Measurements from ENCODE around the gene CREB5. TPM values are rescaled to one million over a fixed set of nuclear protein-coding genes. Genes with fewer than 3 reads are reported as not detected.

CREB5 gene
- total RNA-seq, 1 experiment from 2014 or later, result 2.1 TPM

- intact Hi-C loops (cut with micrococcal nuclease; ENCODE audit: unreplicated experiment), result no loop called here
- no peaks in the 10 kb centered on the region for H3K27me3 ChIP-seq (ENCODE audit: insufficient read depth, low read depth)
- BruUV-seq (replicated peaks), result no TSS peak
- H3K27ac ChIP-seq, result peak overlapping the region; percentile 80
- ChIA-PET CTCF (no interaction called here), POLR2A (ENCODE audit: unreplicated experiment) (no interaction called here)
- 0 out of 2 replicates have a peak overlapping the region, but pooled peaks have one; percentile 64 for H3K4me3 ChIP-seq
- no peaks in the 10 kb centered on the region for H3K9me2 ChIP-seq (ENCODE audit: insufficient read depth)
- H3K79me2 ChIP-seq (ENCODE audit: low read depth), result peaks cover 14% of the 10 kb centered on the region; the same call in 1 of the 2 replicates
- H3K4me2 ChIP-seq, result peak overlapping the region; percentile 92
- peaks cover 14% of the 10 kb centered on the region for H3F3A ChIP-seq (ENCODE audit: insufficient read depth, low read depth)
- no peak for TF ChIP-seq CTCF (conservative IDR thresholded peaks at IDR 0.05)
- DNase-seq, result no peak
- H3K4me1 ChIP-seq (replicated peaks; ENCODE audit: insufficient read depth), result peaks cover 49% of the 10 kb centered on the region
- H2AFZ ChIP-seq, result peak overlapping the region; percentile 9; the same call in 1 of the 2 replicates
- H3K36me3 ChIP-seq (ENCODE audit: low read depth), result no peaks in the 10 kb centered on the region
- H4K20me1 ChIP-seq (ENCODE audit: insufficient read depth), result no peaks in the 10 kb centered on the region
- no peaks in the 10 kb centered on the region for H3K9me3 ChIP-seq (ENCODE audit: insufficient read depth, low read depth)
Measured at GRCh38 chr7:28684650-28685241, 272.4 kb downstream of the CREB5 start.

GRCh38 chr7:28685242-28685643 lies 272.9 kb downstream of the CREB5 start:
- TF ChIP-seq CTCF (conservative IDR thresholded peaks at IDR 0.05) (no peak), EZH2 (IDR thresholded peaks at IDR 0.05; ENCODE audit: low read depth) (no peak)
- H3K27me3 ChIP-seq (ENCODE audit: insufficient read depth, low read depth), result no peaks in the 10 kb centered on the region
- CTCF ChIA-PET, result interaction anchor here (0.6 kb wide), 1 partner anchor 212 kb away, joined by 5 read pairs; no protein-coding TSS in a partner anchor
- peaks cover 14% of the 10 kb centered on the region for H3F3A ChIP-seq (ENCODE audit: insufficient read depth, low read depth)
- no peaks in the 10 kb centered on the region for H4K20me1 ChIP-seq (ENCODE audit: insufficient read depth)
- H3K9me3 ChIP-seq (ENCODE audit: insufficient read depth, low read depth), result no peaks in the 10 kb centered on the region
- intact Hi-C loops (cut with micrococcal nuclease; ENCODE audit: unreplicated experiment), result no loop called here
- peaks cover 14% of the 10 kb centered on the region; the same call in 1 of the 2 replicates for H3K79me2 ChIP-seq (ENCODE audit: low read depth)
- peaks cover 49% of the 10 kb centered on the region for H3K4me1 ChIP-seq (replicated peaks; ENCODE audit: insufficient read depth)
- POLR2A ChIA-PET (ENCODE audit: unreplicated experiment), result interaction anchor here (1.1 kb wide), 1 partner anchor 74 kb away, joined by 5 read pairs; no protein-coding TSS in a partner anchor
- no peaks in the 10 kb centered on the region for H3K9me2 ChIP-seq (ENCODE audit: insufficient read depth)
- BruUV-seq (replicated peaks), result TSS peak; percentile 84
- no peaks in the 10 kb centered on the region for H3K36me3 ChIP-seq (ENCODE audit: low read depth)
- H3K27ac ChIP-seq, result peak overlapping the region; percentile 80
- peak overlapping the region; percentile 64; the same call in 1 of the 2 replicates for H3K4me3 ChIP-seq
- peak overlapping the region; percentile 36; the same call in 1 of the 2 replicates for H2AFZ ChIP-seq
- no peak for DNase-seq
- peak overlapping the region; percentile 92 for H3K4me2 ChIP-seq

- peaks cover 49% of the 10 kb centered on the region for H3K4me1 ChIP-seq (replicated peaks; ENCODE audit: insufficient read depth)
- CTCF ChIA-PET, result interaction anchor here (0.6 kb wide), 1 partner anchor 212 kb away, joined by 5 read pairs; no protein-coding TSS in a partner anchor
- H3K9me2 ChIP-seq (ENCODE audit: insufficient read depth), result no peaks in the 10 kb centered on the region
- peak overlapping the region; percentile 80 for H3K27ac ChIP-seq
- no peak for TF ChIP-seq CTCF (conservative IDR thresholded peaks at IDR 0.05)
- TF ChIP-seq EZH2 (IDR thresholded peaks at IDR 0.05; ENCODE audit: low read depth), result no peak
- peaks cover 14% of the 10 kb centered on the region for H3F3A ChIP-seq (ENCODE audit: insufficient read depth, low read depth)
- peak overlapping the region; percentile 72 for H2AFZ ChIP-seq
- peak overlapping the region; percentile 64 for H3K4me3 ChIP-seq
- intact Hi-C loops (cut with micrococcal nuclease; ENCODE audit: unreplicated experiment), result loop anchor here (1.0 kb wide), 2 partner anchors 12 to 74 kb away; no protein-coding TSS in a partner anchor
- peak; percentile 90 to 97 for DNase-seq
- H4K20me1 ChIP-seq (ENCODE audit: insufficient read depth), result no peaks in the 10 kb centered on the region
- no peaks in the 10 kb centered on the region for H3K9me3 ChIP-seq (ENCODE audit: insufficient read depth, low read depth)
- H3K36me3 ChIP-seq (ENCODE audit: low read depth), result no peaks in the 10 kb centered on the region
- H3K4me2 ChIP-seq, result peak overlapping the region; percentile 92
- BruUV-seq (replicated peaks), result no TSS peak
- POLR2A ChIA-PET (ENCODE audit: unreplicated experiment), result interaction anchor here (0.7 to 1.1 kb wide), 2 partner anchors 39 to 74 kb away, joined by 3 to 5 read pairs; no protein-coding TSS in a partner anchor
- H3K79me2 ChIP-seq (ENCODE audit: low read depth), result peaks cover 14% of the 10 kb centered on the region; the same call in 1 of the 2 replicates
- no peaks in the 10 kb centered on the region for H3K27me3 ChIP-seq (ENCODE audit: insufficient read depth, low read depth)
Measured at GRCh38 chr7:28685644-28686417, 273.5 kb downstream of the CREB5 start.
